ENCODE results near the gene SUPT4H1.

DNA sequence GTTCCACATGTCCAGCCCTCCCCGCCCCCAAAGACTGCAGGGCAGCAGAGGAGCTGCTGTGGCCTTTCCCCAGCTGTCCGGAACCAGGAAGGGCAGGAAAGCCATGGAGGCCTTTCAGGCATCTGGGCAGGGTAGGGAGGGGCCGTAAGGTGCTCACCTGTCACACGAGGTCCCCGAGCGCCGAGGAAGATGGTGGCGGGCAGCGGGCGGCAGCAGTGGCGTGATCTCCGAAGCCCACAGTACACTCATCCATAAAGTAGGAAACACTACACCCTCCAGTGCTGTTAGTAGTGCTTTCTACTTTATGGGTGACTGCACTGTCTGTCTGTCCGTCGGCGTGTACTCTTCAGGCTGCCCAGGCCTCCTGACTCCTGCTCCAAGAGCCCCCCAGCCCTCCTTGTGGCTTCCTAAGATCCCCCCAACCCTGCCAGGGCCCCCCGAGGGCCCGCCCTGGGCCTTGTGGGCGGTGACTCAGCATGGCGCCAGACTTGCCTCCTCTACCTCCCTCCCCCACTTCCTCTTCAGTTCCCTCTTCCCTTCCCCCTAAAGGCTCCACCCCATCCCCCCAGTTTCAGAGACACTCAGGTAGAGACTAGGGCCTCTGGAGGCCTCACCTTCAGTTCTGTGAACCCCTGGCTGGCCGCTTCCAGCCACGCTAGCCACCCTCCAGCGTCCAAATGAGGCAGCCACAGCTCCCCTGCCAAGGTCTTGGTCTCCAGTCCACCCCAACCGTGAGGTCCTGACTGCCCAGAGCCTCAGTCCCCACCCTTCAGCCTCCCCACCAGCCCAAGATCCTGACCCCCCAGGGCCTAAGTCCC is 20.8 kb downstream of the SUPT4H1 start:
- TF ChIP-seq SIN3A (IDR thresholded peaks at IDR 0.05; ENCODE audit: borderline replicate concordance, insufficient read depth, low read length) (no peak), TAF1 (IDR thresholded peaks at IDR 0.05; ENCODE audit: borderline replicate concordance, insufficient read depth, low read length) (no peak)
- TF ChIP-seq, protein P1, sequence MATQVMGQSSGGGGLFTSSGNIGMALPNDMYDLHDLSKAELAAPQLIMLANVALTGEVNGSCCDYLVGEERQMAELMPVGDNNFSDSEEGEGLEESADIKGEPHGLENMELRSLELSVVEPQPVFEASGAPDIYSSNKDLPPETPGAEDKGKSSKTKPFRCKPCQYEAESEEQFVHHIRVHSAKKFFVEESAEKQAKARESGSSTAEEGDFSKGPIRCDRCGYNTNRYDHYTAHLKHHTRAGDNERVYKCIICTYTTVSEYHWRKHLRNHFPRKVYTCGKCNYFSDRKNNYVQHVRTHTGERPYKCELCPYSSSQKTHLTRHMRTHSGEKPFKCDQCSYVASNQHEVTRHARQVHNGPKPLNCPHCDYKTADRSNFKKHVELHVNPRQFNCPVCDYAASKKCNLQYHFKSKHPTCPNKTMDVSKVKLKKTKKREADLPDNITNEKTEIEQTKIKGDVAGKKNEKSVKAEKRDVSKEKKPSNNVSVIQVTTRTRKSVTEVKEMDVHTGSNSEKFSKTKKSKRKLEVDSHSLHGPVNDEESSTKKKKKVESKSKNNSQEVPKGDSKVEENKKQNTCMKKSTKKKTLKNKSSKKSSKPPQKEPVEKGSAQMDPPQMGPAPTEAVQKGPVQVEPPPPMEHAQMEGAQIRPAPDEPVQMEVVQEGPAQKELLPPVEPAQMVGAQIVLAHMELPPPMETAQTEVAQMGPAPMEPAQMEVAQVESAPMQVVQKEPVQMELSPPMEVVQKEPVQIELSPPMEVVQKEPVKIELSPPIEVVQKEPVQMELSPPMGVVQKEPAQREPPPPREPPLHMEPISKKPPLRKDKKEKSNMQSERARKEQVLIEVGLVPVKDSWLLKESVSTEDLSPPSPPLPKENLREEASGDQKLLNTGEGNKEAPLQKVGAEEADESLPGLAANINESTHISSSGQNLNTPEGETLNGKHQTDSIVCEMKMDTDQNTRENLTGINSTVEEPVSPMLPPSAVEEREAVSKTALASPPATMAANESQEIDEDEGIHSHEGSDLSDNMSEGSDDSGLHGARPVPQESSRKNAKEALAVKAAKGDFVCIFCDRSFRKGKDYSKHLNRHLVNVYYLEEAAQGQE (IDR thresholded peaks at IDR 0.05; ENCODE audit: insufficient read depth in 1 of 2, low read depth in 2 of 2, low read length in 2 of 2) = no peak
